VCaP (cell line): ENCODE data around the gene PALD1.
A peak's percentile ranks its signal among the peaks of the same experiment; 100 is the strongest.

ENCODE experiments used
- H3K27ac ChIP-seq: fragments of 450-650 bp; 2 replicates; pipeline ENCODE4 v1.5.1; 2017
- TF ChIP-seq, protein P1 (sequence below): fragments of 450-650 bp; conservative IDR thresholded peaks from 2 replicates; pipeline ENCODE4 v1.5.1; 2017; ENCODE audit warnings: mild to moderate bottlenecking, moderate library complexity

The PALD1 gene

GRCh38 chr10:70539471-70539870 is 60.9 kb downstream of the PALD1 start:
- TF ChIP-seq, protein P1, sequence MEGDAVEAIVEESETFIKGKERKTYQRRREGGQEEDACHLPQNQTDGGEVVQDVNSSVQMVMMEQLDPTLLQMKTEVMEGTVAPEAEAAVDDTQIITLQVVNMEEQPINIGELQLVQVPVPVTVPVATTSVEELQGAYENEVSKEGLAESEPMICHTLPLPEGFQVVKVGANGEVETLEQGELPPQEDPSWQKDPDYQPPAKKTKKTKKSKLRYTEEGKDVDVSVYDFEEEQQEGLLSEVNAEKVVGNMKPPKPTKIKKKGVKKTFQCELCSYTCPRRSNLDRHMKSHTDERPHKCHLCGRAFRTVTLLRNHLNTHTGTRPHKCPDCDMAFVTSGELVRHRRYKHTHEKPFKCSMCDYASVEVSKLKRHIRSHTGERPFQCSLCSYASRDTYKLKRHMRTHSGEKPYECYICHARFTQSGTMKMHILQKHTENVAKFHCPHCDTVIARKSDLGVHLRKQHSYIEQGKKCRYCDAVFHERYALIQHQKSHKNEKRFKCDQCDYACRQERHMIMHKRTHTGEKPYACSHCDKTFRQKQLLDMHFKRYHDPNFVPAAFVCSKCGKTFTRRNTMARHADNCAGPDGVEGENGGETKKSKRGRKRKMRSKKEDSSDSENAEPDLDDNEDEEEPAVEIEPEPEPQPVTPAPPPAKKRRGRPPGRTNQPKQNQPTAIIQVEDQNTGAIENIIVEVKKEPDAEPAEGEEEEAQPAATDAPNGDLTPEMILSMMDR = no peak
- H3K27ac ChIP-seq = no peak overlapping the region

GRCh38 chr10:70540089-70540788 is 61.7 kb downstream of the PALD1 start:
- TF ChIP-seq, protein P1 = peak; percentile 81
- H3K27ac ChIP-seq = no peak overlapping the region

DNA sequence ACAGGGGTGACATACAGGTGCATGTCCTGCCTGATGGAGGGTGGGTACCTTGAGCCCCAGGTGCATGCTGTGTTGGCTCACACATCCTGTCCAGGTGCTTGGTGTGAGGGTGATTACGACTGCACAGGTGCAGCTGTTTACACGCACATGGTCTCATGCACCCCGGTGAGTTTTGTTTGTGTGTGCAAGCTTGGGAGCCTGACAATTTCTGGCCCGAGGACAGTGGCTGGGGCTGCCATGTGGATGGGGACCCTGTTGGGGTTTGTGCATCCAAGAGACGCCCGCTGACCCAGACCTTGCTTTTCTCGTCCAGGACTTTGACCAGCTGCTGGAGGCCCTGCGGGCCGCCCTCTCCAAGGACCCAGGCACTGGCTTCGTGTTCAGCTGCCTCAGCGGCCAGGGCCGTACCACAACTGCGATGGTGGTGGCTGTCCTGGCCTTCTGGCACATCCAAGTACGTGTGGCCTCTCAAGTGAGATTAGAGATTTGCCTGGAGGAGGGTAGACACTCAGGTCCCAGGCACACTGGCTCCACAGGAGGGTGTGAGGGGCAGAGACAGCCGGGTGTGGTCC is 62.3 kb downstream of the PALD1 start:
- TF ChIP-seq, protein P1 = peak; percentile 50
- no peak overlapping the region for H3K27ac ChIP-seq

DNA sequence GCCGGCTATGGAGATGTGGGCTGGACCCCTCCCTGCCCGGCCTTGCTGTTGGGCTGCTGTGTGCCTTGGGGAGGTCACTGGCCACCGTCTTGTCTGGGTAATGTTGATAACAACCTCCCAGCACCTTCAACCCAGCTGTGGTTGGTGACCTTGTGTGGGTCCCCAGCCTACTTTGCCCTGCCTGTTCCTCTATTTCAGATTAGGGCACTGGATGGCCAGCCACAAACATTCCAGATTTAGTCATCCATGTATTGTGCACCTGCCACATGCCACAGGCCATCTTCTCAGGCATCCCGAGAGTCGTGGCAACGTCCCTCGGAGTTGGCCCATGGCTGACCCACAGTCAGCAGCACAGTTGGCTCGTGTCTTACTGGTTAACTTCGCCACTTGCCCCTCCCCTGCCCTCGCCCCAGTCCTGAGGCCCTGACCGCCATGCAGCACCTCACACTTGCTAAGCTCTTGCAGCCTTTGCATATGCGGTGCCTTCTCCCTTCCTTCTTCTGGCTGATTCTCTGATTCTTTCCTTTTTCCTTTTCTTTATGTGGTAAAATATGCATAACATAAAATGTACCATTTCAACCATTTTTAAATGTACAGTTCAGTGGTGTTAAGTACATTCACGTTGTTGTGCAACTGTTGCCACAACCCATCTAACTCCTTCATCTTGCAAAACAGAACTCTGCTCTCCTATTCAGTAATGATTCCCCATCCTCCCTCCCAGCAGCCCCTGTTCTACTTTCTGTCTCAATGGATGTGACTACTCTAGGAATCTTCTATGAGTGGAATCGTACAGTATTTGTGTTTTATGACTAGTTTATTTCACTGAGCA is 63.4 kb downstream of the PALD1 start:
- H3K27ac ChIP-seq = no peak overlapping the region
- TF ChIP-seq, protein P1 = no peak

- TF ChIP-seq, protein P1 = peak; percentile 21
- H3K27ac ChIP-seq = no peak overlapping the region
Observed at GRCh38 chr10:70542565-70542938, 64.0 kb downstream of the PALD1 start.

- TF ChIP-seq, protein P1 = no peak
- no peak overlapping the region for H3K27ac ChIP-seq
Observed at GRCh38 chr10:70543911-70544310, 65.3 kb downstream of the PALD1 start.
